Raji (cell line): ENCODE data around the gene UGGT2.

Experiments used
- POLR2A ChIP-seq: IDR thresholded peaks from 2 replicates; pipeline ENCODE4 v1.6.1; 2011; ENCODE audit warnings: low read depth, low read length, control low read depth; ENCODE audit not compliant: insufficient read depth

Gene UGGT2

DNA sequence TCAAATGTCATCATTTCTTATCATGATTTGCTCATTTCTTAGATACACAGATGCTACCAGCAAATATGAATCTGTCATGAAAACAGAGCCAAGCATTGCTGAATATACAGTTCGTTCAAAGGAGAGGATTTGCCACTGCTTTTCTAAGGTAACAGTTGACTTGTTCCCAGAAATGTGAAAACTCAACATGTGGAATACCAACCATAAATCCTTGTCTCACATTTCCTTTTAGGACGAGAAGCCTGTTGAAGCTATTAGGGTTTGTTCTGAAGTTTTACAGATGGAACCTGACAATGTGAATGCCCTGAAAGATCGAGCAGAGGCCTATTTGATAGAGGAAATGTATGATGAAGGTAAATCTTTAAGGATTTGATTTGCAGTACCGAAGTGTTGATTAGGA is 289.6 kb downstream of the UGGT2 start:
- TF ChIP-seq POLR2A = no peak

DNA sequence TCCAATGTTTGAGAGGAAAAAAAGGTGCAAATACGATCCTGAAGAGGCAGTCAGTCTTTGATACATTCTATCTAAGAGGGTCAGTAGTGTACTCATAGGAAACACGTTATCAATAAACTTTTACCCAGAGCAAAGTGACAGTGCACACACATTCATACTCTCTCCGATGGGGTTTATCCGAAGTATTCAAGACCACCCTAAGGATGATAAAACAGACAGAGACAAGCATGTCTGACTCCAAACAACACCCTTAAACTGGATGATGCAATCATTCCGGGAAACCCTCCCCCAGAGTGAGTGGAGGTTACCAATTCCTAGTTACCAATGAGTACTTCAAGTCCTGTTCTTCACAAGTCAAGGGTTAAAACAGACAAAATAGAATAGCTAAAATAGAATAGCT is 297.1 kb downstream of the UGGT2 start:
- TF ChIP-seq POLR2A = no peak

DNA sequence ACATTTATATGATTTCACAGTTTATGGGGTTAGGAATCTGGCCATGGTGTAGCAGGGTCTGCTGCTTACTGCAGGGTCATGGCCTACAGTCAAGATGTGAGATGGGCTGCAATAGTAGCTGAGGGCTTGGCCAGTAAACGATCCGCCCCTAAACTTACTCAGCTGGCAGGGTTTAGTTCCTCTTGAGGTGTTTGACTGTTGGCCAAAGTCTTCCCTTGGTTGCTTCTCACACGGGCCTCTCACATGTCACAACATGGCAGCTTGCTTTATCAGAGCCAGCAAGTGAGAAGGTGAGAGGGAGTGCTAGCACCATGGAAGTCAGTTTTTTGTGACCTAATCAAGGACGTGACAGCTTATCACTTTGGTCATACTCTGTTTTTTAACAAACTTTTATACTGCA is 299.1 kb downstream of the UGGT2 start:
- TF ChIP-seq POLR2A = no peak

DNA sequence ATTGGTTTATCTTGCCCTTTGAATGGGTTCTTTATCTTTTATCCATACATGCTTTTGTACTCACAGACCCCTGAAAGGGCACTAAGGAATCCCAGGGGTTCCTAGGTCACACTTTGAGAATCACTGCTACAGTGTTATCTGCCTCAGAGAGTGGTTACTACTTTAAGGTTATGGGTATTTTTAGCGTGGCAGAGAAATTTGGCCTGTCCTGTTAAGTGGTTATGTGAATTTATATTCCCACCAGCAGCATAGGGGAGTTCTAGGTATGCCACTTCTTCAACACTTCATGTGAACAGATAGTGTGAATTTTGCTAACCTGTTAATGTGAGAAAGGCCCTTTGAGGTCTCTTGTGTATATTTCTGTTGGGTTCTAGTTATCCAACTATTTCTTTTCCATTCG is 300.5 kb downstream of the UGGT2 start:
- TF ChIP-seq POLR2A = no peak
